ENCODE measurements around the gene RFX1. TPM values are rescaled to one million over a fixed set of nuclear protein-coding genes. Genes with fewer than 3 reads are reported as not detected.

The RFX1 gene
- polyA plus RNA-seq, 1 donor (not counting 4 experiments of a cell fraction or from before 2014, with no cell fraction given), result 0.45 TPM

GRCh38 chr19:13955662-13956364 lies 50.3 kb downstream of the RFX1 start:
- Histone ChIP-seq H3K4me1 (ENCODE audit: control insufficient read depth, extremely low read depth, insufficient read depth, low read length) (peaks cover 9% of the 10 kb centered on the region), H3K79me2 (ENCODE audit: control insufficient read depth, insufficient read depth, low read length) (peaks cover 19% of the 10 kb centered on the region), H3K27me3 (ENCODE audit: control insufficient read depth, extremely low read depth, insufficient read depth, low read length) (no peaks in the 10 kb centered on the region), H3K27ac (ENCODE audit: control insufficient read depth, insufficient read depth, low read length) (no peak overlapping the region), H3K9me1 (ENCODE audit: control insufficient read depth, extremely low read depth, insufficient read depth, low read length) (no peaks in the 10 kb centered on the region), H4K20me1 (ENCODE audit: control insufficient read depth, extremely low read depth, insufficient read depth, low read length) (no peaks in the 10 kb centered on the region), H3K4me2 (ENCODE audit: control insufficient read depth, extremely low read depth, insufficient read depth, low read depth, low read length) (no peak overlapping the region), H3K9ac (ENCODE audit: control insufficient read depth, extremely low read depth, insufficient read depth, low read length) (no peak overlapping the region), H3K9me3 (ENCODE audit: control insufficient read depth, low read depth, low read length) (no peaks in the 10 kb centered on the region), H3K36me3 (ENCODE audit: control insufficient read depth in 2 of 2, extremely low read depth in 1 of 2, insufficient read depth in 2 of 2, low read length in 2 of 2) (peaks cover 29 to 32% of the 10 kb centered on the region in 2 experiments), H2AFZ (ENCODE audit: control insufficient read depth, low read length) (no peak overlapping the region), H3K4me3 (ENCODE audit: control insufficient read depth in 2 of 3, extremely low read depth in 1 of 3, insufficient read depth in 2 of 3, low read depth in 1 of 3, low read length in 3 of 3) (no peak overlapping the region)
- dilution Hi-C loops (cut with MboI; ENCODE audit: extremely low pct_ligation_motif_present, low sequenced_read_pairs), result no loop called here
- FAIRE-seq (no peak), DNase-seq (ENCODE audit: low read depth, low spot score) (no peak)
- TF ChIP-seq CTCF (optimal IDR thresholded peaks at IDR 0.05 in 1 of 3, IDR thresholded peaks at IDR 0.05 in 1 of 3, conservative IDR thresholded peaks at IDR 0.05 in 1 of 3; ENCODE audit: extremely low read depth in 1 of 3, insufficient read depth in 2 of 3, low read length in 3 of 3), result no peak
- no peak for TF ChIP-seq EZH2 (IDR thresholded peaks at IDR 0.05; ENCODE audit: low read length)

- Histone ChIP-seq H3K27me3 (ENCODE audit: control insufficient read depth, extremely low read depth, insufficient read depth, low read length) (no peaks in the 10 kb centered on the region), H2AFZ (ENCODE audit: control insufficient read depth, low read length) (no peak overlapping the region), H3K4me1 (ENCODE audit: control insufficient read depth, extremely low read depth, insufficient read depth, low read length) (peaks cover 9% of the 10 kb centered on the region), H3K36me3 (ENCODE audit: control insufficient read depth in 2 of 2, extremely low read depth in 1 of 2, insufficient read depth in 2 of 2, low read length in 2 of 2) (peaks cover 21 to 23% of the 10 kb centered on the region in 2 experiments), H4K20me1 (ENCODE audit: control insufficient read depth, extremely low read depth, insufficient read depth, low read length) (no peaks in the 10 kb centered on the region), H3K27ac (ENCODE audit: control insufficient read depth, insufficient read depth, low read length) (no peak overlapping the region), H3K4me3 (ENCODE audit: control insufficient read depth in 2 of 3, extremely low read depth in 1 of 3, insufficient read depth in 2 of 3, low read depth in 1 of 3, low read length in 3 of 3) (no peak overlapping the region), H3K9ac (ENCODE audit: control insufficient read depth, extremely low read depth, insufficient read depth, low read length) (no peak overlapping the region), H3K4me2 (ENCODE audit: control insufficient read depth, extremely low read depth, insufficient read depth, low read depth, low read length) (no peak overlapping the region), H3K79me2 (ENCODE audit: control insufficient read depth, insufficient read depth, low read length) (peaks cover 19% of the 10 kb centered on the region), H3K9me3 (ENCODE audit: control insufficient read depth, low read depth, low read length) (no peaks in the 10 kb centered on the region), H3K9me1 (ENCODE audit: control insufficient read depth, extremely low read depth, insufficient read depth, low read length) (no peaks in the 10 kb centered on the region)
- TF ChIP-seq CTCF (optimal IDR thresholded peaks at IDR 0.05 in 1 of 3, IDR thresholded peaks at IDR 0.05 in 1 of 3, conservative IDR thresholded peaks at IDR 0.05 in 1 of 3; ENCODE audit: extremely low read depth in 1 of 3, insufficient read depth in 2 of 3, low read length in 3 of 3), result no peak
- no peak for TF ChIP-seq EZH2 (IDR thresholded peaks at IDR 0.05; ENCODE audit: low read length)
- dilution Hi-C loops (cut with MboI; ENCODE audit: extremely low pct_ligation_motif_present, low sequenced_read_pairs), result no loop called here
- DNase-seq (ENCODE audit: low read depth, low spot score), result no peak
- FAIRE-seq, result no peak
Measured at GRCh38 chr19:13954185-13954584, 51.9 kb downstream of the RFX1 start.
